HG02763 (cell line): ENCODE results near the gene DOLK.

ENCODE experiments used
- ATAC-seq: cut with Tn5 transposase; IDR thresholded peaks from one replicate; pipeline ENCODE4 v1.9.1; 2021; ENCODE audit warnings: mild to moderate bottlenecking, moderate library complexity; ENCODE audit not compliant: unreplicated experiment

Gene DOLK

DNA sequence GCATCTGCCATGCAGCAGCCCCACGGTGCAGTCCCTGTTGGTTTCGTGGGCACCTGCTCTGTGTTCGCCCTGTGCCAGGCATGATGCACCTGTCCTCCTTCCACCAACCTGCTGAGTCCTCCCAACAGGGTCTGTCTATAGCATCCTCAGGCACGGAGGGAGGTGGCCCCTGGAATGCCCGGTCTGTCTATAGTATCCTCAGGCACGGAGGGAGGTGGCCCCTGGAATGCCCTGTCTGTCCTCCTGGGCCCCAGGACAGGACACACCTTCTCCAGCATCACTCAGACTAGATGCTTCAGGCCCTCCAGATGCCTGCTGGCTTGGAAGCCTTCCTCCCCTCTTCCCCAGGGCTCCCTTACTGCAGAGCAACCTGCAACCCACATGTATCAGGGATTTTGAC lies 36.5 kb downstream of the DOLK start:
- ATAC-seq, result no peak

DNA sequence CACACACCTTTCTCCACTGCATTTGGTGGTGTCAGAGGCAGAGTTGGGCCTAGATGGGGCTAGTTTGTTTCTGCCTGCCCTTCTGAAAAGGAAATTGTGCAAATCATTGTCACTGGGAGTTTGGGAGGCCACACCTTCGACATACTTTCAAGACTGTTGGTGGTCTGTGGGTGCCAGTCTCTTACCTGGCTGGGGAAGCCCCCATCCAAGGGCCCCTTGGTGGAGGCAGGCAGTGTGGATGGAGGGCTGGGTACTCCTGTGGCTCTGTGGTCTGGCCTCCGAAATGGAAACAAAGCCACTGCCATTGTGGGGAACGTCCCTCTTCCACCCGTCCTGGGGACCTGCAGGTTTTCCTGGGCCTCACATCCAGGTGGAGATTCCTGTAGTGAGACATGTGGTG lies 37.5 kb downstream of the DOLK start:
- ATAC-seq, result no peak

DNA sequence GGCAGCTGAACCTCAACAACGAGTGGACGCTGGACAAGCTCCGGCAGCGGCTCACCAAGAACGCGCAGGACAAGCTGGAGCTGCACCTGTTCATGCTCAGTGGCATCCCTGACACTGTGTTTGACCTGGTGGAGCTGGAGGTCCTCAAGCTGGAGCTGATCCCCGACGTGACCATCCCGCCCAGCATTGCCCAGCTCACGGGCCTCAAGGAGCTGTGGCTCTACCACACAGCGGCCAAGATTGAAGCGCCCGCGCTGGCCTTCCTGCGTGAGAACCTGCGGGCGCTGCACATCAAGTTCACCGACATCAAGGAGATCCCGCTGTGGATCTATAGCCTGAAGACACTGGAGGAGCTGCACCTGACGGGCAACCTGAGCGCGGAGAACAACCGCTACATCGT lies 39.0 kb downstream of the DOLK start:
- ATAC-seq, result no peak

DNA sequence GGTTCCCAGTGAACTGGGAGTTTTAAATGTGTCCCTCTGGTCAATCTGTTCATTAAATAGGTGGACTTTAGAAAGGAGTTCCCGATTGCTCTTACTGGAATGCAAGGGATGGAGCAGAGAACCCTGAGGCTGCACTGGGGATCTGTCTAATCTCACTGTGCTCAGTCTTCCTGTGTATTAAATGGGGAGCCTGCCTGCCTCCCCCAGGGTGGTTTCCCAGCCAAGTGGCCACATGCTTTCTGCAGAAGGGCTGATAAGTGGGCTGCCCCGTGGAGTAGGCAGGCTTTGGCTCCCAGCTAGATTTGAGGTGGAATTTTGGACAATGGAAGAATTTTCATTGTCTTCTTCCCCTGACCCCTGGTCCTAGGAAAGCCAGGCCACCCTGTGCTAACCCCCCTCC lies 40.7 kb downstream of the DOLK start:
- no peak for ATAC-seq

DNA sequence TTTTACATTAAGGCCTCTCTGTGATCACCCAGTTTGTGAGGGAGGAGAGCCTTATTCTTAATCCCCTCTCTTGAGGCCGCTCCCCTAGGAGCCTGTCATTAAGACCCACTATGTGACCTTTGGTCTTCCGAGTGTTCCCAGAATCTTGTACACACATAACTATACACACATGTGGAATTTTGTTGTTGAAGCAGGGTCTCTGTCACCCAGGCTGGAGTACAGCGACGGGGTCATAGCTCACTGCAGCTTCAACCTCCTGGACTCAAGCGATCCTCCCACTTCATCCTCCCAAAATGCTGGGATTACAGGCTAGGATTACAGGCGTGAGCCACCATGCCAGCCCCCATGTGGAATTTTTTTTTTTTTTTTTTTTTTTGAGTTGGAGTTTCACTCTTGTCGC lies 41.4 kb downstream of the DOLK start:
- ATAC-seq, result no peak

DNA sequence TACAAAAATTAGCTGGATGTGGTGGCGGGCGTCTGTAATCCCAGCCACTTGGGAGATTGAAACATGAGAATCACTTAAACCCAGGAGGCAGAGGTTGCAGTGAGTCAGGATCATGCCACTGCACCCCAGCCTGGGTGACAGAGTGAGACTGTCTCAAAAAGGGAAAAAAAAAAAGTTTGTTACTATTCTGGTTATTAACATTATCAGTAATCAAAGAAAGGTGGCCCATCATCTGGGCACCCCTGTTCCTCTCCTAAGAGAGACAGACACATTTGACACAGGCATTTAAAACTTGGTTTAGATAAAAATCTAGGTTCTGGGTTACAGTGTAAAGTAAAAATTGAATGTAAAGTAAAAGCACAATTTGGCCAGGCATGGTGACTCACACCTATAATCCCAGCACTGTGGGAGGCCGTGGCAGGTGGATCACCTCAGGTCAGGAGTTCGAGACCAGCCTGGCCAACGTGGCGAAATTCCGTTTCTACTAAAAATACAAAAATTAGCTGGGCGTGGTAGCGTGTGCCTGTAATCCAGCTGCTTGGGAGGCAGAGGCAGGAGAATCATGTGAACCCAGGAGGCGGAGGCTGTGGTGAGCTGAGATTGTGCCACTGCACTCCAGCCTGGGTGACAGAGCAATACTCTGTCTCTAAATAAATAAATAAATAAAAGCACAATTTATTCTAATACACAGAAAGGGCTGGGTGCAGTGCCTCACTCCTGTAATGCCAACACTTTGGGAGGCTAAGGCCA lies 43.4 kb downstream of the DOLK start:
- ATAC-seq, result no peak

DNA sequence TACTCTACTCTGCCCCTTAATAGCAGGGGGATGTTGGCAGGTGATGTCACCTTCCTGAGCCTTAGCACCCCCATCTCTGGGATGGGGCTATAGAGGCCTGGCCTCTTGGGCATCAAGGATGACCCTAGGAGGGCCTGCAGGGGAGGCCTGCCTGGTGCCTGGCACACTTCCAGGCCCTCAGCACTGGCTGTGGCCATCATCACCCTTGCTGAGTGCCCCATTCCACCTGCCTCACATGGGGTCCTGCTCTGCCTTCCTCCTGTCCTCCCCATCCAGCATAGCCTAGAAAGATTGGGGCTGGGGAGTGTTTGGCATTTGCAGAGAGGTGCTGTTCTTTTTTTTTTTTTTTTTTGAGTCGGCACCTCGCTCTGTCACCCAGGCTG lies 44.3 kb downstream of the DOLK start:
- ATAC-seq, result no peak

DNA sequence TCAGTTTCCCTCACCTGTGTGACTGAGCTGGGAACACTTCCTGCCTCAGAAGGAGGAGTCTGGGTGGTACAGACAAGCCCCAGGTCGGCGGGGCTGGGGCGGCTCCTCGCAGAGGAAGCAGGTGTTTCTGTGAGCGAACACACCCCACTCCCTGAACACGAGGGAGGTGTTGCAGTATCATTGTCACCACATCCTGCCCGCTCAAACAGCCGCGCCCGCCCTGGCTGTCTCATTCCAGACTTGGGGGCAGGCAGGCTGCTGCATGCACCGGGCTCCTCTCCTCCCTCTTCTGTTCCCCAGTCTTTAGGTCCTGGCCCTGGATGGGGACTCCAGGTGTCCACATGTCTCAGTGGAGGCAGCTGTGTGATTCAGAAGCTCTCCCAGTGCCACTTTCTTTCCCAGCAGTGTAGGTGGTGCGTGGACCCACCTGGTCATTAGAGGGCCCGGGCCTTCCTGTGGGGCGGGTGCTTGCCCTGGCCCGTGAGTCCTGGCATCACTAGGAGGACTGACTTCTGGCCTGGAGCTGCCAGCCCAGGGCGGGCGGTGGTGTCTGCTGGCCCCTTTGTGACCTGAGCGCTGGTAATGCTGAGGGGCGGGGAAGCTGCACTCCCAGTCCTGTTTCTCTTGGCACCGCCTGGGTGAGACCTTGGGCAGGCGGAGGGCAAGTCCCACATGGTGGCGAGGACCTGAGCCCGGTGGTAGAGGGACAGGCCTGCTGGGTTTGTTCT lies 44.9 kb downstream of the DOLK start:
- ATAC-seq, result peak; percentile 77

DNA sequence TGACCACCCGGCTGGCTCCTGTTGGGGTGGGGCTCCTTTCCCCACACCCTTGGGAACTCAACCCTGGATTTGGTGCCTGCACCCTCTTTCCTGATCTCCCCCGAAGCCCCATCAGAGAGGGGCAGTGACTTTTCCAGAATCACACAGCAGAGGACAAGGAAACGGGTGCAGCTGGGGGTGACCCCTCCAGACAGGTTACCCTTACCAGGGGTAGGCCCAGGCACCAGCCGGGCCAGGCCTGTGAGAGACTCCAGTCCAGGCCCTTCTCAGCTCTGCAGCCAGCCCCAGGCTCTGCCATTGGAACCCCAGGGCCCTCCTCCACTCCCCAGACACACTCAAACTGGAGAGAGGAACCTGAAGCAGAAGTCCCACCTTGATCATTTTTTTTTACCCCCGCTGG lies 45.6 kb downstream of the DOLK start:
- ATAC-seq, result peak; percentile 12

DNA sequence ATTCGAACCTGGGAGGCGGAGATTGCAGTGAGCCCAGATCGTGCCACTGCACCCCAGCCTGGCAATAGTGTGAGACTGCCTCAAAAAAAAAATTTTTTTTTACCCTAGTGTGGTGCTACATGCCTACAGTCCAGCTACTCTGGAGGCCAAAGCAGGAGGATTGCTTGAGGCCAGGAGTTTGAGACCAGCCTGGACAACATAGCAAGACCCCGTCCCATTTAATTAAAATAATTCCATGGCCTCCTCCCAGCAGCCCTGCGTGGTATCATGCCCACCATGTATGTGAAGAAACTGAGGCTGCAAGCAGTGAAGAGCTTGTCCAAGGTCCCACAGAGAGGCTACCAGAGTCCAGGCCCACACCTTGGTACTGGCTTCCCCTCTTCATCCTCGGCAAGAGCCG lies 46.0 kb downstream of the DOLK start:
- no peak for ATAC-seq

DNA sequence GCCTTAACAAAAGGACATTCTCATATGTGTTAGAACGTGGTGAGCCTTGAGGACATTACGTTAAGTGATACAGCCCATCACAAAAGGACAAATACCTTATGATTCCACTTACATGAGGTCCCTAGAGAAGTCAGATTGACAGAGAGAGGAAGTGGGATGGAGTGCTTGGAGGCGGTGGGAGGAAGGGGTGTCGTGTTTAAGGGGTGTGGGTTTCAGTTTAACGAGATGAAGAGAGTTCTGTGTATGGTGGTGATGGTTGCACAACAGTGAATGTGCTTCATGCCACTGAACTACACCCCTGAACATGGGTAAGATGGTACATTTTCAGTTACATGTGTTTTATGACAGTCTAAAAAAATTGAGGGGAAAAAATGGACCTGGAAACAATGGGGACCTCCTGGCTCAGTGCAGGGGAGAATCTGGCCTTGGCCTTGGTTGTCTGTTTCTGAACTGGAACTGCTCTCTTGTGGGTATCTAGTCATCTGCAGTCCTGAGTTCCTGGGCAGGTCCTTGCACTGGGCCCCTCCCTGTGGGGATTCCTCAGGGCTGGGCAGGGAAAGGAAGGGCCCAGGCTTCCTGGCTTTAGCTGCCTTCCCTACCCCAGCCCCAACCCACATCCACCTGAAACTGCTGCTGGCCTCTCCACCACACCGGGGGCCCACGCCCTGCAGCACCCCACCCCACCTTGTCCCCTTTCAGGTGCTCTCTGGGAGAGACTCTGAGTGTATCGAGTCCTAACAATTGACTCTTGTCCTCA lies 47.7 kb downstream of the DOLK start:
- ATAC-seq, result no peak

DNA sequence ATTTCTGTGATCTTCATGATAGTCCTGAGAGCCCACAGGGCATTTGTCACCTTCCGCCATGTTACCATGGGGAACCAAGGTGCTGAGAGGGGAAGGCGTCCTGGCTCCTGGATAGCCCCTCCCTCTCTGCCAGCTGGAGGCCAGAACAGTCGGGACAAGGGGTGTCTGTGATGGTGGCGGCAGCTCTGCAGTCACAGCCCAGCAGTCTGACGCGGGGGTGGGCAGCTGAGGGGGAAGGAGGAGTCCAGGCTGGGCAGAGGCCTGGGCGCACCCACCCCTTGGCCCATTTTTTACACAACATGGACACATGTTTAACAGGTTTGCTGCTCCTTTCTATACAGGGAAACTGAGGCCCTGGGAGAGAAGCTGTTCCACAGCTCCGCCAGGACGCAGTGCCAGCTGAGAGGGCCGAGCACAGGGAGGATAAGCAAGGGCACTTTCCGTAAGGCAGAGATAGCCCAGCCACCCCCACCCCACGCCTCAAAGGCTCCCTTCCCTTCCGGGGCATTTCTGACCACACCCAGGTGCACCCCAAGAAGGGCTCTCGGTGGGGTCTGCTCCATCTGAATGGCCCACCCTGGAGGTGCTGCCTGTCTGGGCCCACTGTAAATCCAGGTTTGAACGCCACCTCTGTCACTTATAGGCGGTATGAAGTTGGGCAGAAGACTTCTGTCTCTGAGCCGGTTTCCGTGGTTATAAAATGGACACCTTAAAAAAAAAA lies 48.4 kb downstream of the DOLK start:
- no peak for ATAC-seq

DNA sequence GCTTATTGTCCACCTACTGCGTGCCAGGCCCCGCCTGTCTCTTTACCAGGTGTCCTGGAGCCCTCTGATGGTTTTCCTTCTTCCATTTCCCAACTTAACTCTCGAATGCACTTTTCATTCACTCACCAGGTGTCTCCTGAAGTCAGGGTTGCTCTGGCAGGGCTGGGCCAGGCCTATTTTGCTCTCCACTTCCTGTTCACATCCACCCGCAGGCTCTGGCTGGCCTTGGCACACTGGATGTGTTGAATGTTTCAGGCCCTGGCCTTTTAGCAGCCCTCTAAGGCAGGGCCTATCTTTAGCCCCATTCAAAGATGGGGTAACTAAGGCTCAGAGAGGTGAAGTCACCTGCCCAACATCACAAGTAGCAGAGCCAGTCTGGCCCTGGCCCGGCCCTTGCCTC lies 49.0 kb downstream of the DOLK start:
- ATAC-seq, result no peak

DNA sequence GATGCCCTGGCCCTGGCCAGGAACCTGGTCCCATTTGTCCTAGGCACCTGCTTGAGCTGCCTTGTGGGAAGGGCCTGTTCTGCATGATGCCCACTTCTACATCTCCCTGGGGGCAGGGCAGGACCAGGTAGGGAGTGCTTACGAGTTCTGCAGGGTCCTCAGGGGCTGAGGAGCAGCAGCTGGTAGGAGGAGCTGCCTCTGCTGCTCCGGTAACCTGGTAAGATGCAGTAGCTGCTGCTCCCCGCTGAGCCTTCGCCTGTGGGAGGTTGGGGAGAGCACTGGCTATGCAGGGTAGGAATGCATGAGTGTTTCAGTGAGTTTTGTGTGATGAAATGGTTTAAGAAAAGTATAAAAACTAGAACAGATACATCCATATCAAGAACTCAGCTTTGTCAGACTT lies 51.8 kb downstream of the DOLK start:
- no peak for ATAC-seq
